NT2/D1 (cell line): ENCODE measurements around the gene UTP15.

Experiments
- YY1 ChIP-seq: IDR thresholded peaks from 2 replicates; pipeline ENCODE4 v1.6.1; 2011; ENCODE audit not compliant: insufficient read length, insufficient read depth
- ZNF274 ChIP-seq: IDR thresholded peaks from 2 replicates; pipeline ENCODE4 v1.6.1; 2011; ENCODE audit warnings: mild to moderate bottlenecking, low read depth, low read length

DNA sequence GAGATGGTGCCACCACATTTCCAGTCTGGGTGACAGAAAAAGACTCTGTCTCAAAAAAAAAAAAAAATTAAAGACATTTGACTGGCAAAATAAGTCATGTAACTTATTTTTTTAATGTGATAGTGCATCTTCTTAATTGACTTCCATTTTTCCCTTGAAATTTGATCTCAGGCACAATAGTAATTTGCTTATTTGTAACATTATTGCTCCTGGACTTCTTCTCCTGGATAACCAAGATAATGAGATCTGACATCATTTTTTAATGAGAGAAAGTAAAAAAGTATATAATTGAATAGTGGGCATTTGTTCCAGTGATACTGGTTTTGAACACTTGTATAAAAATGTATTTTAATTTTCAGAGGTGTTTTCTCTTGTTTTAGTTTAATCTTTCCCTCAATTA lies 63.9 kb downstream of the UTP15 start:
- no peak for TF ChIP-seq ZNF274
- TF ChIP-seq YY1: no peak
